MCF 10A (cell line): Measurements from ENCODE around the gene BIRC2. TPM values are rescaled to one million over a fixed set of nuclear protein-coding genes. Genes with fewer than 3 reads are reported as not detected.

Source experiments
- BruUV-seq: library from RNA; stranded (reverse); fragments of 400-500 nt; replicated peaks from 2 replicates; lab custom pipeline; 2021; lab: Mats Ljungman, UMichigan
- CTCF ChIA-PET: fragments of 300-600 bp; sonication (Branson Sonifier 250); formaldehyde crosslinking; extraction: SDS; loops from one replicate; lab custom pipeline; 2021; ENCODE audit warnings: antibody characterized with exemption, inconsistent platforms; lab: Yijun Ruan, JAX
- POLR2A ChIA-PET: fragments of 300-600, 350-650 bp; sonication (Branson Sonifier 250); formaldehyde crosslinking; extraction: SDS; loops from one replicate; lab custom pipeline; 2020; ENCODE audit warnings: antibody characterized with exemption, inconsistent platforms; lab: Yijun Ruan, JAX
- DNase-seq: peaks from one replicate; pipeline ENCODE4 v3.0.0-alpha.2; 2018; ENCODE audit not compliant: unreplicated experiment
- H3K27ac Mint-ChIP-seq: one replicate; pipeline ENCODE4 v1.8.0; 2022; ENCODE audit warnings: mild to moderate bottlenecking, low read depth, mixed read lengths; ENCODE audit not compliant: unreplicated experiment
- H3K27me3 Mint-ChIP-seq: one replicate; pipeline ENCODE4 v1.8.0; 2022; ENCODE audit warnings: mixed read lengths; ENCODE audit not compliant: insufficient read depth, unreplicated experiment
- H3K36me3 Mint-ChIP-seq: one replicate; pipeline ENCODE4 v1.8.0; 2022; ENCODE audit warnings: mild to moderate bottlenecking, moderate library complexity, mixed read lengths; ENCODE audit not compliant: insufficient read depth, unreplicated experiment
- H3K4me1 Mint-ChIP-seq: one replicate; pipeline ENCODE4 v1.8.0; 2022; ENCODE audit warnings: mixed read lengths; ENCODE audit not compliant: insufficient read depth, unreplicated experiment
- H3K4me3 Mint-ChIP-seq: one replicate; pipeline ENCODE4 v1.8.0; 2022; ENCODE audit warnings: mild to moderate bottlenecking, moderate library complexity, mixed read lengths; ENCODE audit not compliant: unreplicated experiment
- H3K9me3 Mint-ChIP-seq: one replicate; pipeline ENCODE4 v1.8.0; 2022; ENCODE audit warnings: mixed read lengths; ENCODE audit not compliant: unreplicated experiment
- CTCF ChIP-seq: fragments of 200-600 bp; IDR thresholded peaks from one replicate; pipeline ENCODE4 v1.8.0; 2022; ENCODE audit warnings: antibody characterized with exemption, mild to moderate bottlenecking; ENCODE audit not compliant: unreplicated experiment
- intact Hi-C: fragments of 100-400 bp; cut with micrococcal nuclease; formaldehyde crosslinking; loops from 2 replicates; pipeline ENCODE4 v1.14.1; 2022
- total RNA-seq: library from RNA; stranded (reverse); gene quantifications from 2 replicates; pipeline ENCODE4 v1.2.3, GENCODE V29; 2022

The BIRC2 gene
- total RNA-seq, 1 experiment from 2014 or later = 50.0 TPM

DNA sequence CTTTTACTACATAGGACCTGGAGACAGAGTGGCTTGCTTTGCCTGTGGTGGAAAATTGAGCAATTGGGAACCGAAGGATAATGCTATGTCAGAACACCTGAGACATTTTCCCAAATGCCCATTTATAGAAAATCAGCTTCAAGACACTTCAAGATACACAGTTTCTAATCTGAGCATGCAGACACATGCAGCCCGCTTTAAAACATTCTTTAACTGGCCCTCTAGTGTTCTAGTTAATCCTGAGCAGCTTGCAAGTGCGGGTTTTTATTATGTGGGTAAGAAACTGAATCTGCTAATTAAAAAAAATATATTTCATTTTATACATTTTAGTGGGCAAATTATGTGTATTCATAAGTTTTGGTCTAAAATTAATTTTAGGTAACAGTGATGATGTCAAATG, 21.9 kb upstream of the BIRC2 start:
- no peak for DNase-seq
- no peak for TF ChIP-seq CTCF
- H3K9me3 Mint-ChIP-seq = no peaks in the 10 kb centered on the region
- H3K36me3 Mint-ChIP-seq = peaks cover 100% of the 10 kb centered on the region
- no peaks in the 10 kb centered on the region for H3K27me3 Mint-ChIP-seq
- ChIA-PET CTCF (interaction anchor here (0.9 to 1.6 kb wide), 3 partner anchors 25 to 37 kb away, joined by 3 to 13 read pairs (median 4); no protein-coding TSS in a partner anchor), POLR2A (interaction anchor here (1.4 to 2.2 kb wide), 3 partner anchors 19 to 37 kb away, joined by 3 to 12 read pairs (median 11); no protein-coding TSS in a partner anchor)
- BruUV-seq = no TSS peak
- intact Hi-C loops = no loop called here
- H3K4me3 Mint-ChIP-seq = no peak overlapping the region
- peaks cover 25% of the 10 kb centered on the region for H3K4me1 Mint-ChIP-seq
- no peak overlapping the region for H3K27ac Mint-ChIP-seq

DNA sequence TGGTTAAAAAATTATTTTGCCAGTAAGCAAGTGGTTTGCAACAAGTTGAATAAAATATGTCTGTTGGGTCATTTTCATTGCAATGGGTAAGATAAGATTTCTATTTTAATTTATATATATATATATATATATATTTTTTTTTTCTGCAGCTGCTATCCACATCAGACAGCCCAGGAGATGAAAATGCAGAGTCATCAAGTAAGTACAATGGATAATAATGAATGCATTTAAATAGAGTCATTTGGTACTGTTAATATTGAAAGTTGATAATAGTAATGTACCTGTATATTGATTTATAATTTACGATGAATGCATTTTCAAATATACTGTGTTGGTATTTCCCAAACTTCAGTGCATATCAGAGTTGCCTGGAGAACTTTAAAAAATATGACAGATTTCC, 18.3 kb upstream of the BIRC2 start:
- no peak for TF ChIP-seq CTCF
- DNase-seq = no peak
- CTCF ChIA-PET = interaction anchor here (0.6 to 1.2 kb wide), 2 partner anchors 13 to 40 kb away, joined by 3 read pairs; no protein-coding TSS in a partner anchor
- no peaks in the 10 kb centered on the region for H3K9me3 Mint-ChIP-seq
- no TSS peak for BruUV-seq
- peaks cover 17% of the 10 kb centered on the region for H3K4me1 Mint-ChIP-seq
- H3K36me3 Mint-ChIP-seq = peaks cover 100% of the 10 kb centered on the region
- POLR2A ChIA-PET = no interaction called here
- H3K27me3 Mint-ChIP-seq = no peaks in the 10 kb centered on the region
- intact Hi-C loops = no loop called here
- no peak overlapping the region for H3K4me3 Mint-ChIP-seq
- no peak overlapping the region for H3K27ac Mint-ChIP-seq

GRCh38 chr11:102330231-102330630, 16.8 kb upstream of the BIRC2 start:
- peaks cover 13% of the 10 kb centered on the region for H3K4me1 Mint-ChIP-seq
- ChIA-PET CTCF (no interaction called here), POLR2A (interaction anchor here (0.5 kb wide), 1 partner anchor 46 kb away, joined by 3 read pairs; no protein-coding TSS in a partner anchor)
- TF ChIP-seq CTCF = no peak
- BruUV-seq = no TSS peak
- H3K27me3 Mint-ChIP-seq = no peaks in the 10 kb centered on the region
- H3K4me3 Mint-ChIP-seq = no peak overlapping the region
- no peak for DNase-seq
- H3K9me3 Mint-ChIP-seq = no peaks in the 10 kb centered on the region
- H3K27ac Mint-ChIP-seq = peak overlapping the region; percentile 70
- intact Hi-C loops = no loop called here
- peaks cover 100% of the 10 kb centered on the region for H3K36me3 Mint-ChIP-seq

- DNase-seq = no peak
- no peak overlapping the region for H3K4me3 Mint-ChIP-seq
- BruUV-seq = no TSS peak
- no peaks in the 10 kb centered on the region for H3K9me3 Mint-ChIP-seq
- ChIA-PET POLR2A (interaction anchor here (1.3 to 1.6 kb wide), 2 partner anchors 10 to 13 kb away, joined by 3 to 4 read pairs; no protein-coding TSS in a partner anchor), CTCF (interaction anchor here (0.9 kb wide), 1 partner anchor 11 kb away, joined by 3 read pairs; no protein-coding TSS in a partner anchor)
- H3K4me1 Mint-ChIP-seq = peaks cover 13% of the 10 kb centered on the region
- peak overlapping the region; percentile 70 for H3K27ac Mint-ChIP-seq
- H3K36me3 Mint-ChIP-seq = peaks cover 100% of the 10 kb centered on the region
- H3K27me3 Mint-ChIP-seq = no peaks in the 10 kb centered on the region
- no peak for TF ChIP-seq CTCF
- intact Hi-C loops = no loop called here
These were observed 15.7 kb upstream of the BIRC2 start for GRCh38 chr11:102331341-102331740.
